Activated CD4-positive, alpha-beta memory T cell treated with anti-CD3 and anti-CD28 coated beads, Interleukin-2, amount 10 ng/mL, durations not matched to agents 7 days and 5 days (primary cell): ENCODE data around the gene ATPAF1. TPM values are rescaled to one million over a fixed set of nuclear protein-coding genes. Genes with fewer than 3 reads are reported as not detected.
"Not testable (repeated sequence)": the region's sequence is repeated elsewhere in the genome, so short reads cannot be mapped to it uniquely, and the experiment has no call there.

ENCODE experiments used
- CTCF ChIA-PET: fragments of 350-600 bp; sonication (Branson Sonifier 250); formaldehyde crosslinking; loops from one replicate; lab custom pipeline; 2021; ENCODE audit warnings: antibody characterized with exemption, inconsistent platforms; lab: Charles Lee
- POLR2A ChIA-PET: fragments of 350-600 bp; sonication (Branson Sonifier 250); formaldehyde crosslinking; loops from one replicate; lab custom pipeline; 2021; ENCODE audit warnings: antibody characterized with exemption; lab: Charles Lee
- DNase-seq: peaks from one replicate; pipeline ENCODE4 v3.0.0-alpha.2; 2020
- H3K27ac Mint-ChIP-seq: one replicate; pipeline ENCODE4 v1.8.0; 2021; ENCODE audit warnings: mild to moderate bottlenecking, mixed read lengths
- H3K27me3 Mint-ChIP-seq: one replicate; pipeline ENCODE4 v1.8.0; 2021; ENCODE audit warnings: mixed read lengths
- H3K36me3 Mint-ChIP-seq: one replicate; pipeline ENCODE4 v1.8.0; 2021; ENCODE audit warnings: low read depth, mixed read lengths
- H3K4me1 Mint-ChIP-seq: one replicate; pipeline ENCODE4 v1.8.0; 2021; ENCODE audit warnings: mixed read lengths
- H3K4me3 Mint-ChIP-seq: one replicate; pipeline ENCODE4 v1.8.0; 2021; ENCODE audit warnings: mild to moderate bottlenecking, mixed read lengths
- H3K9me3 Mint-ChIP-seq: one replicate; pipeline ENCODE4 v1.8.0; 2021; ENCODE audit warnings: mixed read lengths
- total RNA-seq, 2 experiments: library from RNA; stranded (reverse); gene quantifications; one replicate each; pipeline ENCODE4 v1.2.3, GENCODE V29; 2021

Gene ATPAF1
- 10 to 100 TPM; 51.1 to 51.2 TPM for total RNA-seq

GRCh38 chr1:46667782-46668760 is at the start of gene ATPAF1:
ATPAF1 (minus strand) TSS chr1:46668364; CDS start chr1:46668322, 42 bp downstream.
- Mint-ChIP-seq H3K27ac (peak within 1 kb of the TSS; percentile 47), H3K4me1 (peaks cover 18% of the 10 kb centered on the region), H3K27me3 (no peaks in the 10 kb centered on the region), H3K9me3 (no peaks in the 10 kb centered on the region), H3K4me3 (no peak within 1 kb of the TSS), H3K36me3 (peaks cover 29% of the 10 kb centered on the region)
- POLR2A ChIA-PET: interaction anchor here (0.6 to 2.7 kb wide), 14 partner anchors 9 to 113 kb away, joined by 3 to 24 read pairs (median 4); partner anchors contain the start of genes EFCAB14, MKNK1 and MOB3C
- peak; percentile 77 for DNase-seq
- CTCF ChIA-PET: interaction anchor here (0.9 to 1.4 kb wide), 4 partner anchors 51 to 511 kb away, joined by 3 to 5 read pairs (median 5); partner anchors contain the start of genes MKNK1 and MOB3C

- ChIA-PET CTCF (interaction anchor here (0.6 to 2.2 kb wide), 4 partner anchors 114 to 462 kb away, joined by 3 to 6 read pairs (median 4); partner anchors contain the start of gene MKNK1), POLR2A (interaction anchor here (0.7 to 2.8 kb wide), 9 partner anchors 9 to 185 kb away, joined by 3 to 20 read pairs (median 4); partner anchors contain the start of gene ATPAF1)
- peak overlapping the region; percentile 88 for H3K27ac Mint-ChIP-seq
- H3K36me3 Mint-ChIP-seq: peaks cover 47% of the 10 kb centered on the region
- H3K4me1 Mint-ChIP-seq: peaks cover 49% of the 10 kb centered on the region
- no peak for DNase-seq
- no peaks in the 10 kb centered on the region for H3K27me3 Mint-ChIP-seq
- no peaks in the 10 kb centered on the region for H3K9me3 Mint-ChIP-seq
- H3K4me3 Mint-ChIP-seq: peak overlapping the region; percentile 94
Observed at GRCh38 chr1:46717654-46718053, 49.5 kb upstream of the ATPAF1 start.

GRCh38 chr1:46714976-46715375 is 46.8 kb upstream of the ATPAF1 start:
- Mint-ChIP-seq H3K4me3 (no peak overlapping the region), H3K27ac (no peak overlapping the region), H3K9me3 (no peaks in the 10 kb centered on the region), H3K36me3 (peaks cover 64% of the 10 kb centered on the region), H3K4me1 (peaks cover 46% of the 10 kb centered on the region), H3K27me3 (no peaks in the 10 kb centered on the region)
- no peak for DNase-seq
- CTCF ChIA-PET: interaction anchor here (0.9 to 1.5 kb wide), 3 partner anchors 10 to 166 kb away, joined by 3 to 5 read pairs (median 4); no protein-coding TSS in a partner anchor
- POLR2A ChIA-PET: interaction anchor here (0.6 kb wide), 1 partner anchor 38 kb away, joined by 4 read pairs; no protein-coding TSS in a partner anchor

GRCh38 chr1:46708121-46708520 is 40.0 kb upstream of the ATPAF1 start:
- no peaks in the 10 kb centered on the region for H3K9me3 Mint-ChIP-seq
- no peak overlapping the region for H3K27ac Mint-ChIP-seq
- H3K4me3 Mint-ChIP-seq: no peak overlapping the region
- CTCF ChIA-PET: no interaction called here
- peaks cover 67% of the 10 kb centered on the region for H3K36me3 Mint-ChIP-seq
- POLR2A ChIA-PET: interaction anchor here (3.5 kb wide), 1 partner anchor 10 kb away, joined by 20 read pairs; the partner anchor contains the start of gene EFCAB14
- peaks cover 10% of the 10 kb centered on the region for H3K4me1 Mint-ChIP-seq
- no peaks in the 10 kb centered on the region for H3K27me3 Mint-ChIP-seq
- DNase-seq: no peak

GRCh38 chr1:46705408-46705807 is 37.2 kb upstream of the ATPAF1 start:
- H3K27ac Mint-ChIP-seq: no peak overlapping the region
- H3K4me1 Mint-ChIP-seq: peaks cover 9% of the 10 kb centered on the region
- DNase-seq: no peak
- peaks cover 54% of the 10 kb centered on the region for H3K36me3 Mint-ChIP-seq
- no peaks in the 10 kb centered on the region for H3K27me3 Mint-ChIP-seq
- no peak overlapping the region for H3K4me3 Mint-ChIP-seq
- POLR2A ChIA-PET: no interaction called here
- no peaks in the 10 kb centered on the region for H3K9me3 Mint-ChIP-seq
- CTCF ChIA-PET: interaction anchor here (1.2 kb wide), 1 partner anchor 8 kb away, joined by 4 read pairs; no protein-coding TSS in a partner anchor

- Mint-ChIP-seq H3K36me3 (peaks cover 50% of the 10 kb centered on the region), H3K4me1 (peaks cover 12% of the 10 kb centered on the region), H3K9me3 (no peaks in the 10 kb centered on the region), H3K4me3 (no peak overlapping the region), H3K27ac (no peak overlapping the region), H3K27me3 (no peaks in the 10 kb centered on the region)
- ChIA-PET POLR2A (no interaction called here), CTCF (interaction anchor here (0.7 to 2.2 kb wide), 3 partner anchors 10 to 246 kb away, joined by 3 to 5 read pairs (median 4); no protein-coding TSS in a partner anchor)
- no peak for DNase-seq
Observed at GRCh38 chr1:46703927-46704641, 35.9 kb upstream of the ATPAF1 start.

GRCh38 chr1:46699666-46700065 is 31.5 kb upstream of the ATPAF1 start:
- no peak for DNase-seq
- H3K27me3 Mint-ChIP-seq: no peaks in the 10 kb centered on the region
- no peak overlapping the region for H3K4me3 Mint-ChIP-seq
- H3K4me1 Mint-ChIP-seq: peaks cover 9% of the 10 kb centered on the region
- H3K27ac Mint-ChIP-seq: no peak overlapping the region
- POLR2A ChIA-PET: no interaction called here
- no peaks in the 10 kb centered on the region for H3K9me3 Mint-ChIP-seq
- CTCF ChIA-PET: interaction anchor here (0.8 kb wide), 1 partner anchor 25 kb away, joined by 3 read pairs; no protein-coding TSS in a partner anchor
- H3K36me3 Mint-ChIP-seq: peaks cover 53% of the 10 kb centered on the region

- ChIA-PET POLR2A (no interaction called here), CTCF (no interaction called here)
- Mint-ChIP-seq H3K27me3 (no peaks in the 10 kb centered on the region), H3K4me3 (no peak overlapping the region), H3K9me3 (no peaks in the 10 kb centered on the region), H3K27ac (no peak overlapping the region), H3K36me3 (peaks cover 54% of the 10 kb centered on the region), H3K4me1 (peaks cover 9% of the 10 kb centered on the region)
- DNase-seq: no peak
Observed at GRCh38 chr1:46697053-46697452, 28.9 kb upstream of the ATPAF1 start.

GRCh38 chr1:46694676-46695075 is 26.5 kb upstream of the ATPAF1 start:
- H3K27me3 Mint-ChIP-seq, CTCF ChIA-PET, H3K9me3 Mint-ChIP-seq, H3K4me1 Mint-ChIP-seq, H3K27ac Mint-ChIP-seq, DNase-seq, H3K4me3 Mint-ChIP-seq, POLR2A ChIA-PET: not testable (repeated sequence)
- peaks cover 71% of the 10 kb centered on the region for H3K36me3 Mint-ChIP-seq

- Mint-ChIP-seq H3K36me3 (peaks cover 79% of the 10 kb centered on the region), H3K27ac (no peak overlapping the region), H3K4me1 (peaks cover 3% of the 10 kb centered on the region), H3K9me3 (no peaks in the 10 kb centered on the region), H3K4me3 (no peak overlapping the region), H3K27me3 (no peaks in the 10 kb centered on the region)
- ChIA-PET CTCF (no interaction called here), POLR2A (no interaction called here)
- DNase-seq: no peak
Observed at GRCh38 chr1:46692811-46693770, 24.9 kb upstream of the ATPAF1 start.

GRCh38 chr1:46691997-46692790 is 24.0 kb upstream of the ATPAF1 start:
- DNase-seq: no peak
- no peaks in the 10 kb centered on the region for H3K9me3 Mint-ChIP-seq
- ChIA-PET CTCF (no interaction called here), POLR2A (no interaction called here)
- no peak overlapping the region for H3K4me3 Mint-ChIP-seq
- peaks cover 7% of the 10 kb centered on the region for H3K4me1 Mint-ChIP-seq
- no peak overlapping the region for H3K27ac Mint-ChIP-seq
- peaks cover 82% of the 10 kb centered on the region for H3K36me3 Mint-ChIP-seq
- no peaks in the 10 kb centered on the region for H3K27me3 Mint-ChIP-seq
